SK-N-SH (cell line): ENCODE results near the gene P2RX2. TPM values are rescaled to one million over a fixed set of nuclear protein-coding genes. Genes with fewer than 3 reads are reported as not detected.

Experiments used
- CTCF ChIA-PET: fragments of 300-600, 350-600 bp; formaldehyde crosslinking; extraction: SDS; loops from one replicate; lab custom pipeline; 2021; lab: Yijun Ruan, JAX
- POLR2A ChIA-PET: fragments of 350-600 bp; sonication (Branson Sonifier 250); formaldehyde crosslinking; extraction: SDS; loops from one replicate; lab custom pipeline; 2020; ENCODE audit warnings: antibody characterized with exemption, inconsistent platforms; lab: Yijun Ruan, JAX
- DNase-seq: peaks from one replicate; pipeline ENCODE4 v3.0.0; 2012
- H2AFZ ChIP-seq: fragments of 200-600 bp; sonication (generic); 2 replicates; pipeline ENCODE4 v1.8.1; 2016; ENCODE audit warnings: antibody characterized with exemption, mild to moderate bottlenecking, low read depth
- H3F3A ChIP-seq: fragments of 200-600 bp; sonication (generic); replicated peaks from 2 replicates; pipeline ENCODE3; 2016; ENCODE audit warnings: antibody characterized with exemption, mild to moderate bottlenecking; ENCODE audit not compliant: insufficient read depth
- H3K27ac ChIP-seq, 2 experiments: fragments of 200-500 bp in 1 of 2; fragments of 200-600 bp in 1 of 2; sonication (Bioruptor generic) in 1 of 2; sonication (generic), shearing (Covaris generic) in 1 of 2; 2 replicates each; pipeline versions ENCODE4 v1.5.1 to v1.6.1; 2014 to 2016; ENCODE audit warnings: low read depth in 2 of 2, inconsistent platforms in 1 of 2, low read length in 1 of 2, mild to moderate bottlenecking in 1 of 2, mixed read lengths in 1 of 2
- H3K27me3 ChIP-seq: fragments of 200-600 bp; sonication (generic), shearing (Covaris generic); 2 replicates; pipeline ENCODE4 v1.6.1; 2016; ENCODE audit warnings: mixed run types; ENCODE audit not compliant: insufficient read depth
- H3K36me3 ChIP-seq, 2 experiments: fragments of 200-500 bp in 1 of 2; fragments of 200-600 bp in 1 of 2; sonication (Bioruptor generic) in 1 of 2; sonication (generic) in 1 of 2; replicated peaks in 1 of 2; 2 replicates each; pipeline versions ENCODE3 to v1.5.1; 2014 to 2016; ENCODE audit warnings: low read length in 1 of 2, mild to moderate bottlenecking in 1 of 2; ENCODE audit not compliant: insufficient read depth in 2 of 2, control insufficient read depth in 1 of 2
- H3K4me1 ChIP-seq, 2 experiments: fragments of 200-500 bp in 1 of 2; fragments of 200-600 bp in 1 of 2; sonication (Bioruptor generic) in 1 of 2; sonication (generic), shearing (Covaris generic) in 1 of 2; 2 replicates each; pipeline versions ENCODE4 v1.5.1 to v1.6.1; 2014 to 2016; ENCODE audit warnings: low read depth in 1 of 2, low read length in 1 of 2, mixed run types in 1 of 2; ENCODE audit not compliant: insufficient read depth in 2 of 2, control insufficient read depth in 1 of 2
- H3K4me2 ChIP-seq: fragments of 200-600 bp; sonication (generic), shearing (Covaris generic); 2 replicates; pipeline ENCODE4 v1.6.1; 2017; ENCODE audit warnings: mixed run types
- H3K4me3 ChIP-seq, 2 experiments: fragments of 200-500 bp in 1 of 2; fragments of 200-600 bp in 1 of 2; sonication (Bioruptor generic) in 1 of 2; sonication (generic), shearing (Covaris generic) in 1 of 2; 2 replicates each; pipeline versions ENCODE4 v1.5.1 to v1.8.1; 2014 to 2016; ENCODE audit warnings: low read depth in 2 of 2, inconsistent platforms in 1 of 2, low read length in 1 of 2, mild to moderate bottlenecking in 1 of 2, mixed read lengths in 1 of 2, moderate library complexity in 1 of 2
- H3K79me2 ChIP-seq: fragments of 200-600 bp; sonication (generic); 2 replicates; pipeline ENCODE4 v1.8.1; 2017; ENCODE audit warnings: mild to moderate bottlenecking; ENCODE audit not compliant: insufficient read depth
- H3K9ac ChIP-seq: fragments of 200-600 bp; sonication (generic); 2 replicates; pipeline ENCODE4 v1.6.1; 2017; ENCODE audit warnings: mixed run types
- H3K9me2 ChIP-seq: fragments of 200-600 bp; sonication (generic); 2 replicates; pipeline ENCODE4 v1.6.1; 2017; ENCODE audit warnings: mixed run types
- H3K9me3 ChIP-seq: fragments of 200-600 bp; sonication (generic); 2 replicates; pipeline ENCODE4 v1.6.1; 2017; ENCODE audit warnings: mixed run types, mild to moderate bottlenecking, moderate library complexity
- H4K20me1 ChIP-seq: fragments of 200-600 bp; sonication (generic); 2 replicates; pipeline ENCODE4 v1.6.1; 2017; ENCODE audit warnings: mild to moderate bottlenecking, mixed run types; ENCODE audit not compliant: insufficient read depth
- EP300 ChIP-seq, 2 experiments: IDR thresholded peaks; 2 replicates each; pipeline versions ENCODE4 v1.4.0 to v1.6.1; 2012; ENCODE audit warnings: borderline replicate concordance in 1 of 2, low read depth in 1 of 2, low read length in 1 of 2
- EZH2phosphoT487 ChIP-seq: fragments of 200-600 bp; sonication (generic); IDR thresholded peaks from 2 replicates; pipeline ENCODE4 v1.6.1; 2017; ENCODE audit warnings: low read depth, mixed run types, mild to moderate bottlenecking, antibody characterized with exemption, moderate library complexity, borderline replicate concordance
- FOXJ3 ChIP-seq: sonication (generic); formaldehyde crosslinking; IDR thresholded peaks from 2 replicates; pipeline ENCODE4 v1.5.1; 2020; ENCODE audit warnings: mild to moderate bottlenecking, missing genetic modification reagents
- FOXM1 ChIP-seq: IDR thresholded peaks from 2 replicates; pipeline ENCODE4 v1.4.0; 2012; ENCODE audit warnings: low read depth, mild to moderate bottlenecking
- IRF3 ChIP-seq: fragments of 150-350 bp; IDR thresholded peaks from 2 replicates; pipeline ENCODE4 v1.6.1; 2016; ENCODE audit warnings: mild to moderate bottlenecking, low read depth, low read length
- JUND ChIP-seq: IDR thresholded peaks from 2 replicates; pipeline ENCODE4 v1.4.0; 2012
- MAX ChIP-seq: IDR thresholded peaks from 2 replicates; pipeline ENCODE4 v1.4.0; 2012; ENCODE audit warnings: low read depth
- MEF2A ChIP-seq: IDR thresholded peaks from 2 replicates; pipeline ENCODE4 v1.4.0; 2012; ENCODE audit warnings: low read depth, borderline replicate concordance
- MXI1 ChIP-seq: IDR thresholded peaks from 2 replicates; pipeline ENCODE4 v1.6.1; 2012; ENCODE audit warnings: mild to moderate bottlenecking, low read depth, low read length, improper control_type of control experiment
- PBX3 ChIP-seq: IDR thresholded peaks from 2 replicates; pipeline ENCODE4; 2012
- POLR2AphosphoS5 ChIP-seq: IDR thresholded peaks from 2 replicates; pipeline ENCODE4 v1.6.1; 2012; ENCODE audit warnings: low read depth, low read length
- RAD21 ChIP-seq: IDR thresholded peaks from 2 replicates; pipeline ENCODE4 v1.6.1; 2012; ENCODE audit warnings: mild to moderate bottlenecking, low read length
- RCOR1 ChIP-seq: fragments of 150-350 bp; IDR thresholded peaks from 2 replicates; pipeline ENCODE4 v1.6.1; 2017; ENCODE audit warnings: antibody characterized with exemption, low read length
- REST ChIP-seq: IDR thresholded peaks from 2 replicates; pipeline ENCODE4 v1.6.1; 2012; ENCODE audit warnings: mild to moderate bottlenecking, low read depth, low read length, moderate library complexity
- RXRA ChIP-seq: IDR thresholded peaks from 2 replicates; pipeline ENCODE4 v1.4.0; 2012; ENCODE audit warnings: low read depth, mild to moderate bottlenecking, borderline replicate concordance
- TAF1 ChIP-seq: IDR thresholded peaks from 2 replicates; pipeline ENCODE4 v1.6.1; 2012; ENCODE audit warnings: low read depth, mild to moderate bottlenecking, low read length, moderate library complexity, borderline replicate concordance
- USF1 ChIP-seq: IDR thresholded peaks from 2 replicates; pipeline ENCODE4 v1.4.0; 2012; ENCODE audit warnings: low read depth, borderline replicate concordance
- USF2 ChIP-seq: fragments of 150-350 bp; IDR thresholded peaks from 2 replicates; pipeline ENCODE4 v1.6.1; 2017; ENCODE audit warnings: antibody characterized with exemption, low read length, low read depth, borderline replicate concordance
- WGBS: methylation state at CpG from one replicate; pipeline ENCODE4 v1.1.6; 2017; ENCODE audit warnings: low lambda C conversion rate; 5-methylcytosine and 5-hydroxymethylcytosine counted together
- polyA plus RNA-seq, 3 experiments: library from polyadenylated mRNA; depleted of rRNA; stranded (reverse); fragments of >200 nt; gene quantifications; 2 replicates each; pipeline ENCODE4 v1.2.3, GENCODE V29; 2012

The P2RX2 gene
- polyA plus RNA-seq, 1 of the 3 experiments (the other 2 are of a cell fraction) = 0.03 TPM

GRCh38 chr12:132640936-132641335, 22.4 kb downstream of the P2RX2 start:
- no peak for TF ChIP-seq REST
- no peak for TF ChIP-seq IRF3
- no peak for TF ChIP-seq TAF1
- no peak for TF ChIP-seq RCOR1
- TF ChIP-seq EZH2phosphoT487 = no peak
- no peak for TF ChIP-seq RAD21
- TF ChIP-seq MAX = no peak
- TF ChIP-seq MXI1 = no peak
- TF ChIP-seq EP300 (IDR thresholded peaks at IDR 0.05; ENCODE audit: borderline replicate concordance in 1 of 2, low read depth in 1 of 2, low read length in 1 of 2) = no peak
- no peak for TF ChIP-seq PBX3
- no peak for TF ChIP-seq MEF2A
- TF ChIP-seq JUND = no peak
- no peak for TF ChIP-seq FOXJ3 (CRISPR knock-in tag)
- no peak for TF ChIP-seq POLR2AphosphoS5
- TF ChIP-seq FOXM1 = no peak
- no peak for TF ChIP-seq USF1
- no peak for TF ChIP-seq RXRA
- no peak for TF ChIP-seq USF2
- Histone ChIP-seq H3K9me2 (no peaks in the 10 kb centered on the region), H2AFZ (no peak overlapping the region), H3K36me3 (peaks cover 3 to 12% of the 10 kb centered on the region in 2 experiments), H3F3A (no peaks in the 10 kb centered on the region), H3K4me1 (no peaks in the 10 kb centered on the region), H3K9ac (no peak overlapping the region), H3K27ac (no peak overlapping the region), H3K9me3 (no peaks in the 10 kb centered on the region), H3K27me3 (no peaks in the 10 kb centered on the region), H3K4me3 (no peak overlapping the region), H3K4me2 (no peak overlapping the region), H3K79me2 (no peaks in the 10 kb centered on the region), H4K20me1 (no peaks in the 10 kb centered on the region)
- POLR2A ChIA-PET = no interaction called here
- CTCF ChIA-PET = interaction anchor here (0.9 kb wide), 1 partner anchor 22 kb away, joined by 3 read pairs; no protein-coding TSS in a partner anchor
- WGBS = 97% methylated on average over 10 of the region's 10 CpGs
- no peak for DNase-seq
